Measurements from ENCODE around the gene GNG12. TPM values are rescaled to one million over a fixed set of nuclear protein-coding genes. Genes with fewer than 3 reads are reported as not detected.
A peak's percentile ranks its signal among the peaks of the same experiment; 100 is the strongest.

GNG12 gene
- total and polyA plus RNA-seq, 8 donors, result 21.7 to 189 (median 59.6) TPM

- no peak for DNase-seq
- intact Hi-C loops (cut with DNase I; ENCODE audit: low total_unique reads), result no loop called here
- Histone ChIP-seq H3K9me3 (no peaks in the 10 kb centered on the region), H3K27me3 (no peaks in the 10 kb centered on the region), H3K36me3 (no peaks in the 10 kb centered on the region), H3K27ac (peak overlapping the region in 3 of 5 donors; percentile 88 to 92 (median 88)), H3K4me3 (no peak overlapping the region), H3K4me1 (peaks cover 47 to 93% (median 73%) of the 10 kb centered on the region in 4 donors)
- 49 to 59% (median 57%) methylated on average over 6 of the region's 6 CpGs for WGBS, 5 donors
- TF ChIP-seq EP300 (IDR thresholded peaks at IDR 0.05) (no peak), POLR2A (IDR thresholded peaks at IDR 0.05) (no peak), POLR2AphosphoS5 (IDR thresholded peaks at IDR 0.05) (no peak), CTCF (IDR thresholded peaks at IDR 0.05) (no peak)
These were observed 87.2 kb downstream of the GNG12 start for GRCh38 chr1:67745875-67746698.

- WGBS, 5 donors, result 37 to 55% (median 40%) methylated on average over 3 of the region's 3 CpGs
These were observed 90.1 kb downstream of the GNG12 start for GRCh38 chr1:67743072-67743725.

GRCh38 chr1:67741736-67742135 lies 91.5 kb downstream of the GNG12 start:
- H3K9me3 ChIP-seq, result no peaks in the 10 kb centered on the region
- H3K27ac ChIP-seq, result peak overlapping the region in 3 of 5 donors; percentile 1 to 28 (median 21)
- 71 to 93% (median 85%) methylated on average over 1 of the region's 1 CpG for WGBS, 5 donors
- TF ChIP-seq CTCF (IDR thresholded peaks at IDR 0.05) (no peak), EP300 (IDR thresholded peaks at IDR 0.05) (no peak), POLR2A (IDR thresholded peaks at IDR 0.05) (no peak), POLR2AphosphoS5 (IDR thresholded peaks at IDR 0.05) (no peak)
- H3K36me3 ChIP-seq, result no peaks in the 10 kb centered on the region
- H3K4me3 ChIP-seq, result no peak overlapping the region
- peaks cover 15 to 83% (median 52%) of the 10 kb centered on the region in 4 donors for H3K4me1 ChIP-seq
- intact Hi-C loops (cut with DNase I; ENCODE audit: low total_unique reads), result no loop called here
- DNase-seq, result no peak
- H3K27me3 ChIP-seq, result no peaks in the 10 kb centered on the region

More at GRCh38 chr1:67743072-67743725, 90.1 kb downstream of the GNG12 start:
- Histone ChIP-seq H3K27ac (peak overlapping the region in 2 of 5 donors; percentile 10 to 41), H3K4me3 (no peak overlapping the region), H3K27me3 (no peaks in the 10 kb centered on the region), H3K36me3 (no peaks in the 10 kb centered on the region), H3K4me1 (peaks cover 30 to 84% (median 58%) of the 10 kb centered on the region in 4 donors), H3K9me3 (no peaks in the 10 kb centered on the region)
- intact Hi-C loops (cut with DNase I; ENCODE audit: low total_unique reads), result no loop called here
- TF ChIP-seq POLR2A (IDR thresholded peaks at IDR 0.05), result no peak
- TF ChIP-seq CTCF (IDR thresholded peaks at IDR 0.05), result no peak
- no peak for TF ChIP-seq EP300 (IDR thresholded peaks at IDR 0.05)
- TF ChIP-seq POLR2AphosphoS5 (IDR thresholded peaks at IDR 0.05), result no peak
- no peak for DNase-seq

- H3K4me3 ChIP-seq, result no peak overlapping the region
- no peaks in the 10 kb centered on the region for H3K27me3 ChIP-seq
- peak overlapping the region in 4 of 5 donors; percentile 1 to 50 (median 23) for H3K27ac ChIP-seq
- DNase-seq, result peak in 1 of 2 donors; percentile 62
- H3K9me3 ChIP-seq, result no peaks in the 10 kb centered on the region
- H3K4me1 ChIP-seq, result peaks cover 15 to 83% (median 55%) of the 10 kb centered on the region in 4 donors
- WGBS, 5 donors, result 33 to 62% (median 42%) methylated on average over 3 of the region's 3 CpGs
- intact Hi-C loops (cut with DNase I; ENCODE audit: low total_unique reads), result no loop called here
- TF ChIP-seq POLR2A (IDR thresholded peaks at IDR 0.05) (no peak), CTCF (IDR thresholded peaks at IDR 0.05) (no peak), EP300 (IDR thresholded peaks at IDR 0.05) (no peak), POLR2AphosphoS5 (IDR thresholded peaks at IDR 0.05) (no peak)
- no peaks in the 10 kb centered on the region for H3K36me3 ChIP-seq
These were observed 92.1 kb downstream of the GNG12 start for GRCh38 chr1:67741121-67741520.

Measured in stomach (tissue), 9 donors.